Measurements from ENCODE around the gene SP4. TPM values are rescaled to one million over a fixed set of nuclear protein-coding genes. Genes with fewer than 3 reads are reported as not detected.

Gene SP4
- polyA plus RNA-seq (2013, experiment 1 of 2; ENCODE audit: insufficient read length), result 3.0 TPM
- polyA plus RNA-seq (2013, experiment 2 of 2; ENCODE audit: insufficient read length), result 3.5 TPM

GRCh38 chr7:21427871-21428658, at the start of gene SP4:
Gene SP4 (plus strand): TSS chr7:21428083. CDS start chr7:21428252, 169 bp downstream.
- DNase-seq, result peak; percentile 96

- no peak for DNase-seq
Measured at GRCh38 chr7:21383227-21384220, 44.4 kb upstream of the SP4 start.

GRCh38 chr7:21393937-21394336, 33.9 kb upstream of the SP4 start:
- DNase-seq, result no peak

- no peak for DNase-seq
Measured at GRCh38 chr7:21401944-21402343, 25.9 kb upstream of the SP4 start.

- DNase-seq, result no peak
Measured at GRCh38 chr7:21407796-21408480, 19.9 kb upstream of the SP4 start.

GRCh38 chr7:21408481-21408820, 19.4 kb upstream of the SP4 start:
- no peak for DNase-seq

GRCh38 chr7:21412410-21412851, 15.5 kb upstream of the SP4 start:
- DNase-seq, result no peak

GRCh38 chr7:21412957-21413356, 14.9 kb upstream of the SP4 start:
- no peak for DNase-seq

- DNase-seq, result no peak
Measured at GRCh38 chr7:21413502-21413901, 14.4 kb upstream of the SP4 start.

GRCh38 chr7:21414795-21415393, 13.0 kb upstream of the SP4 start:
- no peak for DNase-seq

- no peak for DNase-seq
Measured at GRCh38 chr7:21417647-21418046, 10.2 kb upstream of the SP4 start.

- DNase-seq, result no peak
Measured at GRCh38 chr7:21422751-21423150, 5.1 kb upstream of the SP4 start.

- no peak for DNase-seq
Measured at GRCh38 chr7:21425290-21425689, 2.6 kb upstream of the SP4 start.

- peak; percentile 2 for DNase-seq
Measured at GRCh38 chr7:21426286-21427181, 1.3 kb upstream of the SP4 start.

- peak; percentile 99 for DNase-seq
Measured at GRCh38 chr7:21427182-21427870, 557 bp upstream of the SP4 start.

GRCh38 chr7:21428659-21428941, 717 bp downstream of the SP4 start:
- DNase-seq, result no peak

- no peak for DNase-seq
Measured at GRCh38 chr7:21429021-21429420, 1.1 kb downstream of the SP4 start.

GRCh38 chr7:21429786-21430574, 2.1 kb downstream of the SP4 start:
- no peak for DNase-seq

- no peak for DNase-seq
Measured at GRCh38 chr7:21430575-21430954, 2.7 kb downstream of the SP4 start.

Measured in fibroblast of skin of scalp (primary cell).